Measurements from ENCODE around the gene GRIP1.

The GRIP1 gene

GRCh38 chr12:66496595-66496994 is 182.3 kb downstream of the GRIP1 start:
- no peak for TF ChIP-seq MAX (IDR thresholded peaks at IDR 0.05; ENCODE audit: low read depth, low read length)
- TF ChIP-seq, protein P1, sequence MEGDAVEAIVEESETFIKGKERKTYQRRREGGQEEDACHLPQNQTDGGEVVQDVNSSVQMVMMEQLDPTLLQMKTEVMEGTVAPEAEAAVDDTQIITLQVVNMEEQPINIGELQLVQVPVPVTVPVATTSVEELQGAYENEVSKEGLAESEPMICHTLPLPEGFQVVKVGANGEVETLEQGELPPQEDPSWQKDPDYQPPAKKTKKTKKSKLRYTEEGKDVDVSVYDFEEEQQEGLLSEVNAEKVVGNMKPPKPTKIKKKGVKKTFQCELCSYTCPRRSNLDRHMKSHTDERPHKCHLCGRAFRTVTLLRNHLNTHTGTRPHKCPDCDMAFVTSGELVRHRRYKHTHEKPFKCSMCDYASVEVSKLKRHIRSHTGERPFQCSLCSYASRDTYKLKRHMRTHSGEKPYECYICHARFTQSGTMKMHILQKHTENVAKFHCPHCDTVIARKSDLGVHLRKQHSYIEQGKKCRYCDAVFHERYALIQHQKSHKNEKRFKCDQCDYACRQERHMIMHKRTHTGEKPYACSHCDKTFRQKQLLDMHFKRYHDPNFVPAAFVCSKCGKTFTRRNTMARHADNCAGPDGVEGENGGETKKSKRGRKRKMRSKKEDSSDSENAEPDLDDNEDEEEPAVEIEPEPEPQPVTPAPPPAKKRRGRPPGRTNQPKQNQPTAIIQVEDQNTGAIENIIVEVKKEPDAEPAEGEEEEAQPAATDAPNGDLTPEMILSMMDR (IDR thresholded peaks at IDR 0.05; ENCODE audit: low read depth, low read length), result no peak
- TF ChIP-seq POLR2A (IDR thresholded peaks at IDR 0.05; ENCODE audit: extremely low read depth, insufficient read length), result no peak
- TF ChIP-seq MYC (IDR thresholded peaks at IDR 0.05; ENCODE audit: low read depth, low read length), result no peak
- H3K4me3 ChIP-seq (ENCODE audit: low read depth, low read length), result no peak overlapping the region
- DNase-seq (ENCODE audit: low read depth), result no peak

DNA sequence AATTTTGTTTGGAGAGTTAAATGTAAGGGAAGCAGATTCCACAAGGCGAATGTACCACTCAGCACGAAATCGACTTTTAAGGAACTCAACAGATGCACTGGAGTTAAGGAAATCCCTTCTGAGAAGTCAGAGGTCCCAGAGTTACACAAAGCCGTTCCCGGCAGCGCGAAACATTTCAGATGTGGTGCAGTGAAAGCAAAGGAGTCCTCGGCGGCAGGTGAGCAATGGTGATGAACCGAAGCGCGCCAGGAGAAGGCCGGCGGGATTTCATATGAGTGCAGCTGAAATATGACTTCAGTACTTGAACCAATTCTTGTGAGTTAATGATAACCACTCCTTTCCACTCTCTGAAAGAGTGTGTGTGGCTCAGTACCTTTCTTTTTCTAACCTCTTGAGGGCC is 183.2 kb downstream of the GRIP1 start:
- DNase-seq (ENCODE audit: low read depth), result no peak
- no peak for TF ChIP-seq MYC (IDR thresholded peaks at IDR 0.05; ENCODE audit: low read depth, low read length)
- no peak for TF ChIP-seq MAX (IDR thresholded peaks at IDR 0.05; ENCODE audit: low read depth, low read length)
- no peak for TF ChIP-seq POLR2A (IDR thresholded peaks at IDR 0.05; ENCODE audit: extremely low read depth, insufficient read length)
- TF ChIP-seq, protein P1 (IDR thresholded peaks at IDR 0.05; ENCODE audit: low read depth, low read length), result no peak
- no peak overlapping the region for H3K4me3 ChIP-seq (ENCODE audit: low read depth, low read length)

DNA sequence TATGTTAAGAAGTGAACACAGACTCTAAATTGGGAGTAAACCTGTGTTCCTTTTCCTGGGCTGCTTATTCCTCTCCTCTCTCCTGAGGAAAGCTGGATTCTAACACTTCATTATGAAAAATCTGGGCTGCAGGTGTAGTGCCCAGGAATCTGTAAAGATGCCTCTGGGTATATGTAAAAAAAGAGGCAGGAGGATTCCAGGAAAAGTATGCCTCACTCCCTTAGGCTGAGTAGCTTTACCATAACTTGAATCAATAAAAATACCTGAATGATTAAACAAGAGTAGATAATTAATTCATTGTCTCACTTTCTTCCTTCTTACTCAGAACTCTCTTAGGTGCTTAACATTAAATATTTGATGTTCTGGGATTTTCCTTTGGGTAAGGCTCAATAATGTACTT is 185.1 kb downstream of the GRIP1 start:
- no peak overlapping the region for H3K4me3 ChIP-seq (ENCODE audit: low read depth, low read length)
- TF ChIP-seq MAX (IDR thresholded peaks at IDR 0.05; ENCODE audit: low read depth, low read length), result no peak
- no peak for TF ChIP-seq MYC (IDR thresholded peaks at IDR 0.05; ENCODE audit: low read depth, low read length)
- TF ChIP-seq, protein P1 (IDR thresholded peaks at IDR 0.05; ENCODE audit: low read depth, low read length), result no peak
- TF ChIP-seq POLR2A (IDR thresholded peaks at IDR 0.05; ENCODE audit: extremely low read depth, insufficient read length), result no peak
- DNase-seq (ENCODE audit: low read depth), result no peak

GRCh38 chr12:66491853-66492252 is 187.0 kb downstream of the GRIP1 start:
- no peak for DNase-seq (ENCODE audit: low read depth)
- H3K4me3 ChIP-seq (ENCODE audit: low read depth, low read length), result no peak overlapping the region
- TF ChIP-seq POLR2A (IDR thresholded peaks at IDR 0.05; ENCODE audit: extremely low read depth, insufficient read length), result no peak
- TF ChIP-seq MYC (IDR thresholded peaks at IDR 0.05; ENCODE audit: low read depth, low read length), result no peak
- TF ChIP-seq, protein P1 (IDR thresholded peaks at IDR 0.05; ENCODE audit: low read depth, low read length), result no peak
- no peak for TF ChIP-seq MAX (IDR thresholded peaks at IDR 0.05; ENCODE audit: low read depth, low read length)

DNA sequence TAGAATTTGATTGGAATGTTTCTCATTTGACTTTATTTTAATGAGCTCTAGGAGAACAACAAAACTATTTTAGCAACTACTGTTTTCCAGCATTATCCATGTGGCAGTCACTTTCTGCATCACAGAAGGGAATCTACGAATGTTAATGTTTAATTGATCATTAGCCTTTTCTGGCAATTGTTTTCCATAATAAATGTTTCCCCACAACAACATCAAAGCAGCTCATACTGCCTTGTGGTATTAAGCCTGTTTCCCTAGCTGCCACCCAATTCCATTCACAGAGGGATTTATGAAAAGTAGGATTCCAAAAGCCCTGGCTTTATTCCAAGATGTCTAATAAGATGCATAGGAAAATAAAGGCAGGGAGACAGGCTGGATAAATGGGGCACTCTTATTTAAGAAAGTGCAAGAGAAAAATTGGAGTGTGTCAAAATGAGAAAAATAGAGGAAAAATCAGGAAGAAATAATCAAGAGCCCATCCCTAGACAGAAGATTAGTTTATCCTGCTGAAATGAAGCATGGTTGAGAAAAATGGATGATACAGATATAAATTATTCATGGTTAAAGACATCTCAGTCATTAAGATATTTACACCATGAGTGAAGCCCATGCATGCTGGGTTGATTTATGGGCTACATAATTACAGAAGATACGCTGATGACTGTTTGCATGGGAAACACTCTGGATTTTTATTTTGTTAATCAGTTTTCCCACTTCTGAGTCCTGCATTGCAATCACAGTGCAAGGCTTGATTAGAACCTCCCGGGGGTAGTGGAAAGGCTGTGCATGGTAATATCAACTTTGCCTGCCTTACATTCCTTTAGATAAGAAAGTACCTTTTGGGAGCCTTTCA is 196.3 kb downstream of the GRIP1 start:
- TF ChIP-seq POLR2A (IDR thresholded peaks at IDR 0.05; ENCODE audit: extremely low read depth, insufficient read length) (no peak), MAX (IDR thresholded peaks at IDR 0.05; ENCODE audit: low read depth, low read length) (no peak), MYC (IDR thresholded peaks at IDR 0.05; ENCODE audit: low read depth, low read length) (no peak)
- TF ChIP-seq, protein P1 (IDR thresholded peaks at IDR 0.05; ENCODE audit: low read depth, low read length), result no peak
- no peak for DNase-seq (ENCODE audit: low read depth)
- no peak overlapping the region for H3K4me3 ChIP-seq (ENCODE audit: low read depth, low read length)

Data from NB4 (cell line).